GM12878 (cell line): ENCODE data around the gene NLRP9. TPM values are rescaled to one million over a fixed set of nuclear protein-coding genes. Genes with fewer than 3 reads are reported as not detected.

ENCODE experiments used
- ATAC-seq: fragments of 200-7000 bp; cut with Tn5 transposase; 3 replicates; pipeline ENCODE4 v1.9.1; 2020; ENCODE audit warnings: mild to moderate bottlenecking, moderate library complexity
- BruUV-seq: library from RNA; stranded (reverse); fragments of 400-500 nt; replicated peaks from 2 replicates; lab custom pipeline; 2021; lab: Mats Ljungman, UMichigan
- CTCF ChIA-PET: fragments of 300-600 bp; sonication (Branson Sonifier 250); formaldehyde crosslinking; extraction: SDS; loops from one replicate; lab custom pipeline; 2021; ENCODE audit warnings: inconsistent platforms; lab: Yijun Ruan, JAX
- POLR2A ChIA-PET: fragments of 350-600 bp; formaldehyde crosslinking; extraction: SDS; loops from one replicate; lab custom pipeline; 2021; ENCODE audit warnings: inconsistent platforms; lab: Charles Lee
- RAD21 ChIA-PET: fragments of 300-600 bp; sonication (Branson Sonifier 250); formaldehyde crosslinking; loops from one replicate; lab custom pipeline; 2023; ENCODE audit warnings: antibody characterized with exemption; ENCODE audit not compliant: unreplicated experiment; lab: Charles Lee
- SMC1A ChIA-PET: fragments of 300-600 bp; sonication (Branson Sonifier 250); formaldehyde crosslinking; loops from one replicate; lab custom pipeline; 2023; ENCODE audit not compliant: unreplicated experiment, uncharacterized antibody; lab: Charles Lee
- DNase-seq: peaks from one replicate; pipeline ENCODE4 v3.0.0-alpha.2; 2011; ENCODE audit warnings: low read depth, low spot score
- FAIRE-seq: peaks from 3 replicates; lab custom pipeline; 2011; peaks lifted over from hg19 to GRCh38; lab: Jason Lieb, UNC
- H2AFZ ChIP-seq: 2 replicates; pipeline ENCODE4 v1.6.0; 2011; ENCODE audit warnings: low read depth, low read length, control low read depth; ENCODE audit not compliant: control insufficient read depth
- H3K27ac ChIP-seq: 2 replicates; pipeline ENCODE4 v1.5.1; 2011; ENCODE audit warnings: control low read depth; ENCODE audit not compliant: control insufficient read depth, insufficient read depth
- H3K27me3 ChIP-seq, 2 experiments: replicated peaks in 1 of 2; 2 replicates each; pipeline versions ENCODE4 v1.6.0 to v1.6.1; 2011; ENCODE audit warnings: low read length in 1 of 2; ENCODE audit not compliant: control insufficient read depth in 2 of 2, insufficient read depth in 2 of 2
- H3K36me3 ChIP-seq, 2 experiments: 2 replicates each; pipeline ENCODE4 v1.5.1; 2011; ENCODE audit warnings: low read length in 1 of 2; ENCODE audit not compliant: control insufficient read depth in 2 of 2, insufficient read depth in 2 of 2
- H3K4me1 ChIP-seq: 2 replicates; pipeline ENCODE4 v1.6.1; 2011; ENCODE audit warnings: mild to moderate bottlenecking, low read length, moderate library complexity, mixed read lengths; ENCODE audit not compliant: control insufficient read depth, insufficient read depth
- H3K4me2 ChIP-seq: 2 replicates; pipeline ENCODE4 v1.6.0; 2011; ENCODE audit warnings: control low read depth; ENCODE audit not compliant: control insufficient read depth, insufficient read depth
- H3K4me3 ChIP-seq: fragments of 200-600 bp; sonication (generic); 2 replicates; pipeline ENCODE4 v1.5.1; 2016
- H3K79me2 ChIP-seq: 2 replicates; pipeline ENCODE4 v1.6.0; 2011; ENCODE audit warnings: low read length; ENCODE audit not compliant: control insufficient read depth, insufficient read depth
- H3K9ac ChIP-seq: 2 replicates; pipeline ENCODE4 v1.8.0; 2011; ENCODE audit warnings: low read length, control low read depth, mixed read lengths; ENCODE audit not compliant: control insufficient read depth, insufficient read depth
- H3K9me3 ChIP-seq: replicated peaks from 3 replicates; pipeline ENCODE4 v1.5.1; 2011; ENCODE audit warnings: mild to moderate bottlenecking, low read length; ENCODE audit not compliant: control insufficient read depth, insufficient read depth
- H4K20me1 ChIP-seq: 2 replicates; pipeline ENCODE4 v1.6.0; 2011; ENCODE audit not compliant: control insufficient read depth, insufficient read depth
- BMI1 ChIP-seq: fragments of 450-650 bp; IDR thresholded peaks from 2 replicates; pipeline ENCODE4 v1.6.1; 2016; ENCODE audit warnings: mild to moderate bottlenecking, moderate library complexity, borderline replicate concordance
- CEBPB ChIP-seq, 2 experiments: fragments of 150-350 bp in 1 of 2; IDR thresholded peaks; 2 replicates each; pipeline ENCODE4 v1.6.1; 2012 to 2014; ENCODE audit warnings: low read depth in 2 of 2, low read length in 2 of 2, borderline replicate concordance in 1 of 2, inconsistent platforms in 1 of 2
- ETV6 ChIP-seq, 2 experiments: fragments of 450-650 bp in 1 of 2; IDR thresholded peaks in 1 of 2; conservative IDR thresholded peaks in 1 of 2; 2 replicates each; pipeline ENCODE4 v1.6.1; 2014; ENCODE audit warnings: antibody characterized with exemption in 1 of 2, borderline replicate concordance in 1 of 2, low read depth in 1 of 2, mild to moderate bottlenecking in 1 of 2, moderate library complexity in 1 of 2
- POU2F2 ChIP-seq: IDR thresholded peaks from 3 replicates; pipeline ENCODE4 v1.6.1; 2011; ENCODE audit warnings: low read depth, mild to moderate bottlenecking, low read length, borderline replicate concordance
- SMAD1 ChIP-seq: fragments of 450-650 bp; IDR thresholded peaks from 2 replicates; pipeline ENCODE4 v1.6.1; 2018; ENCODE audit warnings: mild to moderate bottlenecking, low read depth; ENCODE audit not compliant: partially characterized antibody
- TBL1XR1 ChIP-seq: IDR thresholded peaks from 2 replicates; pipeline ENCODE4 v1.6.1; 2012; ENCODE audit warnings: low read depth, low read length, improper control_type of control experiment
- WGBS: methylation state at CpG from one replicate; pipeline ENCODE4 v1.1.6; 2016; ENCODE audit warnings: low lambda C conversion rate; ENCODE audit not compliant: insufficient replicate concordance, insufficient coverage; ENCODE audit errors: missing lambda C conversion rate; 5-methylcytosine and 5-hydroxymethylcytosine counted together
- in situ Hi-C: fragments of 300-500 bp; cut with MboI; formaldehyde crosslinking; loops from 9 replicates; pipeline ENCODE4 v1.14.3; 2018; ENCODE audit warnings: mixed read lengths
- intact Hi-C: fragments of 100-400 bp; cut with micrococcal nuclease; formaldehyde crosslinking; loops from one replicate; pipeline ENCODE4 v1.14.2; 2022; ENCODE audit not compliant: unreplicated experiment
- polyA plus RNA-seq, 11 experiments: library from polyadenylated mRNA; depleted of rRNA in 4 of 11; unstranded in 6 of 11; stranded (reverse) in 5 of 11; fragments of >200 nt; fragmentation: Nextera tagmentation in 4 of 11; fragmentation: Illumina TruSeq in 1 of 11; extraction: Ambion mirVana in 4 of 11; extraction: Trizol in 1 of 11; gene quantifications; 1 replicate in 1 of 11; 2 replicates in 10 of 11; pipeline versions ENCODE4 v1.2.1 to v1.2.3, GENCODE V29; 2011 to 2016; ENCODE audit warnings: inconsistent platforms in 2 of 11, missing spikeins in 2 of 11, low read depth in 1 of 11
- total RNA-seq, 4 experiments: library from RNA; depleted of rRNA in 3 of 4; stranded (reverse); fragments of >200 nt in 3 of 4; fragmentation: Illumina TruSeq in 1 of 4; extraction: Trizol in 1 of 4; gene quantifications; 2 replicates each; pipeline versions ENCODE4 v1.2.1 to v1.2.3, GENCODE V29; 2013 to 2021
- TF ChIP-seq, protein P1 (sequence below): fragments of 450-650 bp; conservative IDR thresholded peaks from 2 replicates; pipeline ENCODE4 v1.6.1; 2017; ENCODE audit warnings: mild to moderate bottlenecking, moderate library complexity
- TF ChIP-seq, protein P2 (sequence below): IDR thresholded peaks from 2 replicates; pipeline ENCODE4 v1.6.1; 2011; ENCODE audit warnings: low read depth, mild to moderate bottlenecking, low read length, moderate library complexity, borderline replicate concordance; ENCODE audit errors: extremely low read depth

The NLRP9 gene
- total and polyA plus RNA-seq, 10 of the 15 experiments (the other 5 are each of a cell fraction or from before 2014, with no cell fraction given): not detected

DNA sequence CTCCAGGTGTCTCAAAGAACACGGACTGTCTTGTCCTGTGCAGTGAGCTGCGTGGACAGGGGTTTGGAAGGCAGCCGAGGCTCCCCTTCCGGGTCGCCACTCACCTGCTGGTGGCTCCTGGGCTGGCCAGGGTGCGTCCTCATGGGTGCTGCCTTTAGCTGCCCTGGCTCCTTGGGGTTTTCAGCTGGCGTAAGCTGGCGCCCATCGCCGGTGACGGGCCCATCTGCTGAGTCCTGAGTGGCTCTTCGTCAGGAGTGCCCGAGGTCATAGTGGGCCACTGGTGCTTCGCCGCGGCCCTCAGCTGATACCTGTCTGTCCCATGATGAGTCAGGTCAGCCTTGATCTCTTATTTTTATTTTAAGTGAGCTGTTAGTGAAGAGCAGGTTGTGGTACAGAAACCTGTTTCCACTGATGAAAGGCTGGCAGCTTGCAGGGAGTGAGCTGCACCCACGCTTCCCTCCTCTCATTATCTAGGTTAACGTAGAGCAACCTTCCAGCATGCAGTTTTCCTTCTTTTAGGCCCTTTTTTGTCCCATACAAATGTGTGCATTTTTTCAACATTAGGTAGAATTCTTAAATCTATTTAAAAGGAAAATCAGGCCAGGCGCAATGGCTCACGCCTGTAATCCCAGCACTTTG is 44.7 kb downstream of the NLRP9 start (continued):
- no peak for TF ChIP-seq TBL1XR1
- TF ChIP-seq SMAD1: no peak
- TF ChIP-seq, protein P1, sequence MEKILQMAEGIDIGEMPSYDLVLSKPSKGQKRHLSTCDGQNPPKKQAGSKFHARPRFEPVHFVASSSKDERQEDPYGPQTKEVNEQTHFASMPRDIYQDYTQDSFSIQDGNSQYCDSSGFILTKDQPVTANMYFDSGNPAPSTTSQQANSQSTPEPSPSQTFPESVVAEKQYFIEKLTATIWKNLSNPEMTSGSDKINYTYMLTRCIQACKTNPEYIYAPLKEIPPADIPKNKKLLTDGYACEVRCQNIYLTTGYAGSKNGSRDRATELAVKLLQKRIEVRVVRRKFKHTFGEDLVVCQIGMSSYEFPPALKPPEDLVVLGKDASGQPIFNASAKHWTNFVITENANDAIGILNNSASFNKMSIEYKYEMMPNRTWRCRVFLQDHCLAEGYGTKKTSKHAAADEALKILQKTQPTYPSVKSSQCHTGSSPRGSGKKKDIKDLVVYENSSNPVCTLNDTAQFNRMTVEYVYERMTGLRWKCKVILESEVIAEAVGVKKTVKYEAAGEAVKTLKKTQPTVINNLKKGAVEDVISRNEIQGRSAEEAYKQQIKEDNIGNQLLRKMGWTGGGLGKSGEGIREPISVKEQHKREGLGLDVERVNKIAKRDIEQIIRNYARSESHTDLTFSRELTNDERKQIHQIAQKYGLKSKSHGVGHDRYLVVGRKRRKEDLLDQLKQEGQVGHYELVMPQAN: no peak
- no peak for TF ChIP-seq POU2F2
- no peak for TF ChIP-seq ETV6 (conservative IDR thresholded peaks at IDR 0.05 in 1 of 2, IDR thresholded peaks at IDR 0.05 in 1 of 2; ENCODE audit: borderline replicate concordance in 1 of 2, low read depth in 1 of 2)

DNA sequence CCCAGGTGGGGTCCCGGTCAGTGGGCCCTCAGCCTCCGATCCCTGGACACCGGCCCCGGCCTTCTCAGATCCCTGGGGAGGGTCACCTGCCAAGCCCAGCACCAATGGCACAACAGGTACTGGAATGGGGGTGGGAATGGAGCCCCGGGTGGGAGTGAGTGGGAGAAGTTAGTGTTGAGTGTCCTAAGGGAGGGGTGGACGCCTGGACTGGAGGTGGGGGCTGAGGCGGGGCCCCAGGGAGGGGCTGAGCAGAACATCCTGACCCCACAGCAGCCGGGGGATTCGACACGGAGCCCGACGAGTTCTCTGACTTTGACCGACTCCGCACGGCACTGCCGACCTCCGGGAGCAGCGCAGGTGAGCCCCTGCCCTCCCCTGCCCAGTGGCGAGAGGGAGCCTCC is 45.5 kb downstream of the NLRP9 start:
- DNase-seq (no peak), FAIRE-seq (no peak), ATAC-seq (no peak)
- H3K79me2 ChIP-seq: no peaks in the 10 kb centered on the region; the same call in 1 of the 2 replicates
- H3K27me3 ChIP-seq: no peaks in the 10 kb centered on the region
- H3K9me3 ChIP-seq: no peaks in the 10 kb centered on the region
- peaks cover 9 to 43% of the 10 kb centered on the region in 2 experiments; a peak in 3 of 4 replicates for H3K36me3 ChIP-seq
- 92% methylated on average over 14 of the region's 19 CpGs for WGBS
- intact Hi-C loops (no loop called here), in situ Hi-C loops (no loop called here)
- H4K20me1 ChIP-seq: peaks cover 3% of the 10 kb centered on the region; the same call in 1 of the 2 replicates
- ChIA-PET RAD21 (no interaction called here), SMC1A (no interaction called here), CTCF (no interaction called here), POLR2A (no interaction called here)
- H3K4me3 ChIP-seq: no peak overlapping the region
- TF ChIP-seq, protein P2, sequence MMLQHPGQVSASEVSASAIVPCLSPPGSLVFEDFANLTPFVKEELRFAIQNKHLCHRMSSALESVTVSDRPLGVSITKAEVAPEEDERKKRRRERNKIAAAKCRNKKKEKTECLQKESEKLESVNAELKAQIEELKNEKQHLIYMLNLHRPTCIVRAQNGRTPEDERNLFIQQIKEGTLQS: no peak
- TF ChIP-seq CEBPB (IDR thresholded peaks at IDR 0.05; ENCODE audit: borderline replicate concordance in 1 of 2, low read depth in 2 of 2, low read length in 2 of 2): no peak
- no peak for TF ChIP-seq BMI1
- no peaks in the 10 kb centered on the region for H3K4me1 ChIP-seq
- BruUV-seq: no TSS peak
- H3K4me2 ChIP-seq: no peak overlapping the region
- H3K27ac ChIP-seq: no peak overlapping the region
- no peak overlapping the region for H3K9ac ChIP-seq
- no peak overlapping the region for H2AFZ ChIP-seq
